AG09319 (cell line): ENCODE results near the gene MCRIP2.

ENCODE experiments used
- DNase-seq: peaks from one replicate; pipeline ENCODE4 v3.0.0-alpha.2; 2010; ENCODE audit warnings: low read depth; ENCODE audit errors: extremely low read depth
- TF ChIP-seq, protein P1 (sequence below): IDR thresholded peaks from 2 replicates; pipeline ENCODE4 v1.5.1; 2011; ENCODE audit warnings: low read depth, mild to moderate bottlenecking, inconsistent platforms, low read length, moderate library complexity

Gene MCRIP2

DNA sequence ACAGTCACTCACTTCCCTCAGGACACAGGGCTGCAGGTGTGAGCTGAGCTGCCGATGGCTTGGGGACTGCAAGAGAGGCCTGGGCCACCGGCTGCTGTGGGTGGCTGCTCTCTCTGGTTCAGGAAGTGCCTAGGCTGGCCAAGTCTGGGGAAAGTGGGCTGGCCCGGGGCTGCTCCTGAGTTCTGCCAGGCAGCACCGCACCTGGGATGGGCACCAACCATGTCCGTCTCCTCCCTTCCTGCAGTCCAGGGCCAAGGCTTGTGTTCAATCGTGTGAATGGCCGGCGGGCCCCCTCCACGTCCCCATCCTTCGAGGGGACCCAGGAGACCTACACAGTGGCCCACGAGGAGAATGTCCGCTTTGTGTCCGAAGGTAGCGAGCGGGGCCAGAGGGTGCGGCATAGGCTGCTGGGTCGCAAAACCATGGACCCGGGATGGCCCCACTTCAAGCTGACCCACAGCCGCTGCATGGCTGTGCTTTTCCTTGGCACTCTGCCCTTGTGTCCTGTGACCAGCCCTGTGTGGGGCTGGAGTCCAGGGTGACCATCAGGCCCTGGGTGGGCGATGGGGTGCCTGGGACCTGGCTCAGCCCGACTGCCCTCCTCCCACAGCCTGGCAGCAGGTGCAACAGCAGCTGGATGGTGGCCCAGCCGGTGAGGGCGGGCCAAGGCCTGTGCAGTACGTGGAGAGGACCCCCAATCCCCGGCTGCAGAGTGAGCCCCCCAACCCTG lies 5.7 kb downstream of the MCRIP2 start:
- DNase-seq: no peak
- TF ChIP-seq, protein P1, sequence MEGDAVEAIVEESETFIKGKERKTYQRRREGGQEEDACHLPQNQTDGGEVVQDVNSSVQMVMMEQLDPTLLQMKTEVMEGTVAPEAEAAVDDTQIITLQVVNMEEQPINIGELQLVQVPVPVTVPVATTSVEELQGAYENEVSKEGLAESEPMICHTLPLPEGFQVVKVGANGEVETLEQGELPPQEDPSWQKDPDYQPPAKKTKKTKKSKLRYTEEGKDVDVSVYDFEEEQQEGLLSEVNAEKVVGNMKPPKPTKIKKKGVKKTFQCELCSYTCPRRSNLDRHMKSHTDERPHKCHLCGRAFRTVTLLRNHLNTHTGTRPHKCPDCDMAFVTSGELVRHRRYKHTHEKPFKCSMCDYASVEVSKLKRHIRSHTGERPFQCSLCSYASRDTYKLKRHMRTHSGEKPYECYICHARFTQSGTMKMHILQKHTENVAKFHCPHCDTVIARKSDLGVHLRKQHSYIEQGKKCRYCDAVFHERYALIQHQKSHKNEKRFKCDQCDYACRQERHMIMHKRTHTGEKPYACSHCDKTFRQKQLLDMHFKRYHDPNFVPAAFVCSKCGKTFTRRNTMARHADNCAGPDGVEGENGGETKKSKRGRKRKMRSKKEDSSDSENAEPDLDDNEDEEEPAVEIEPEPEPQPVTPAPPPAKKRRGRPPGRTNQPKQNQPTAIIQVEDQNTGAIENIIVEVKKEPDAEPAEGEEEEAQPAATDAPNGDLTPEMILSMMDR: no peak

DNA sequence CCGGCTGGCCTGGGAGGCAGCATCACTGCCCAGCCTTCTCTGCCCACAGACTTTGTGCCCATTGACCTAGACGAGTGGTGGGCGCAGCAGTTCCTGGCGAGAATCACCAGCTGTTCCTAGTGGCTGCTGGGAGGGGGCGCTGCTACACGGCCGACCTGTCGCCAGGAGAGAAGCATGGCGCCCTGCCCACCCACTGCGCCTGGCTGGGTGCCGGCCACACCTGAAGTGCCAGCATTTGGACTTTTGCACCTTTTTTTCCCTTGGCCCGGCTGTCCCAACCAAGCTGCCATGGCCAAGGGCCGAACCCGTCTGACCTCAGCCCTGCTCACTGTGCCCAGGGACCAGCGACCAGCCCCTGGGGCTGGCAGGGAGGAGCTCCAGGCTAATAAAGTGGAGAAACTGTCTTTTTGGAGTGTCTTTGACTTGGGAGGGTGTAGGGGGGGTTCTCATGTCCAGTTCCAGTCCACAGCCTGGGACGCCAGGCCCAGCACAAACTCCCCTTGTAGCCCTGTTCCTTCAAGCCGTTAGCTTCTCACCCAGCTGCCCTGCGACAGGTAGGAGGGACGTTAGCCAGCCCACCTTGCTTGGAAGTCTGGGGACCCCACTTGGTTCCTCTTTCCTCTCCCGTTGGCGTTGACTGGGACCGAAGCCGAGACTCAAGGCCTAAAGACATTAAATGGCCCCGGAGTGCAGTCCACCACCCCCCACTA lies 6.6 kb downstream of the MCRIP2 start:
- no peak for DNase-seq
- TF ChIP-seq, protein P1: peak; percentile 43

DNA sequence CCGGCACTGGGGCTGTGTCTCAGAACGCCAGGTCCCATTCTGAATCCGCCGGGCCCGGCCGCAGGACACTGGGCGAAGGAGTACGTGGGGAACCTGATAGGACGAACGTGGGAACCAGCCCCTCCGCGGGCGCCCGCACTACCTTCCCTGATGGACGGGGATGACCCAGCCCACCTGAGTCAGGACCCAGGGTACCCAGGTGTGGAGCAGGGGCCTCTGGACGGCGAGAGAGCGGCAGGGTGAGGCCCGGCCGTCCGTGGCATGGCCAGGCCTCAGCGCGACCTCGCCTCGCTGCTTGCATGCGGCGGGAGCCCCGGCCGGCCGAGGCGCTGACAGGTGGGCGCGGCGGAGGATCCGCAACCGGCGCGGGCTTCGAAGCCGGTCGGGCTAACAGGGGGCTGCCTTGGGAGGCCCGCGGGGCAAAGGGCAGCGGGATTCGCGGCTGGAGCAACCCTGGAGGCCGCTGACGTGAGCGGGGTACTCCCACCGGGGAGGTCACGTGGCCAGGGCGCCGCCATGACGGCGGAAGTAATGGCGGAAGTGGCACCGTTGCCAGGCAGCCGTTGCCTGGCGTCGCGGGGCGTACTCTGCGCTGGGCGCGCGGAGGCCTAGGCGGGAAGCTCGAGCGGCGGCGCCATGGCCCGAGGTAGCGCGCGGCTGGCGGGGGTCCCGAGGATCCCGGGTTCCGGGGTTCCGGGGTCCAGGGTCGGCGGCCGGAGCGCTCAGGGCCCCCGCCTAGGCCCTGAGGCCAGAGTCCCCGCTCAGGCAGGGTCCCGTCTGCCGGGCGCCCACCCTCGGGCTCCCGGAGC lies 7.4 kb downstream of the MCRIP2 start, which contains the start of gene WDR90:
WDR90 (plus strand) TSS at position 585 of the 809 bp plus-strand sequence; CDS start at position 637, 52 bp downstream.
- peak; percentile 70 for DNase-seq
- TF ChIP-seq, protein P1: no peak

GRCh38 chr16:649631-650030 lies 8.0 kb downstream of the MCRIP2 start:
- no peak for DNase-seq
- TF ChIP-seq, protein P1: no peak

- TF ChIP-seq, protein P1: no peak
- no peak for DNase-seq
Observed at GRCh38 chr16:651844-652243, 10.2 kb downstream of the MCRIP2 start.

DNA sequence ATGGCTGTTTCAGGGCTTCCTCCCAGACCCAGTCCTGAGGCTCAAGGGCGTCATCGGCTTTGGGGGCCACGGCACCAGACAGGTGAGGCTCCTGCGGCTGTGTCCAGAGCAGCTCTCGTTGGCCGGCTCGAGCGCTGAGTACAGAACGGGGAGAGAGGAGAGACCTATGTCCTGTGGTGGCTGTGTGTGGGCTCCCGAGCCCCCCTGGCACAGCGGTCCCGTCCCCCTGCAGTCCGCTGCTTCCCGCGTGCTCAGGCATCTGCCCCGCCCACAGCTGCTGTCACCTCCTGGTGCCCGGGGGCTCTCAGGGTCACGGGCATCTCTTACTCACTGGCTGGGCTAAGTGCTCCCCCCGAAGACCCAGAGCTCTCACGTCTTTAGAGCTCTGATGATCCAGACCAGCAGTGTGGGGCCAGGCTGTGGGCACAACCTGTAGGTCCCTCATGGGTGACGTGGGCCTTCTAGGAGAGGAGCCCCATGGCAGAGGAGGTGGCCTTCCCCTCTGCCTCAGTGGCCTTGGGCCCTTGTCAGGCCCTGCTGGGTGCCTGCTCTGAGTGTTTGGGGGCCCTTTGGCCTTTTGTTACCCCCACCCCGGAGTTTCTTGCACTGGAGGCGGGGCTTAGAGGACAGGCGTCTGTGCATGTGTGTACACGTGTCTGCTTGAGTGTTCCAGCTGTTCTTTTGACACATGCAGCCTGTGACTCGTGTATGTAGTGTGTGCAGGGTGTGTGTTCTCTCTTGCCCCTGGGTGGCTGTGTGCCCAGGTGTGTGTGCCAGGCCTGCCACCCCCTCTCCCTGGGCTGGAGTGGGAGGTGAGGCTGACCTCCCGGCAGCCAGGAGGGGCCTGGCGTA lies 11.1 kb downstream of the MCRIP2 start:
- TF ChIP-seq, protein P1: no peak
- DNase-seq: no peak
